GM23338 (cell line): ENCODE measurements around the gene EIF3K. TPM values are rescaled to one million over a fixed set of nuclear protein-coding genes. Genes with fewer than 3 reads are reported as not detected.

Experiments
- ATAC-seq: fragments of 200-7000 bp; cut with Tn5 transposase; 3 replicates; pipeline ENCODE4 v1.9.1; 2020
- DNase-seq: peaks from one replicate; pipeline ENCODE4 v3.0.0-alpha.2; 2015; ENCODE audit warnings: low spot score
- H2AFZ ChIP-seq: fragments of 200-600 bp; sonication (generic); 2 replicates; pipeline ENCODE4 v1.8.0; 2016; ENCODE audit warnings: antibody characterized with exemption, mild to moderate bottlenecking, moderate library complexity
- H3F3A ChIP-seq: fragments of 200-600 bp; sonication (generic); replicated peaks from 2 replicates; pipeline ENCODE4 v1.8.0; 2017; ENCODE audit warnings: antibody characterized with exemption, mixed run types, low read depth
- H3K27ac ChIP-seq: fragments of 200-600 bp; sonication (generic); 2 replicates; pipeline ENCODE4 v1.6.1; 2016; ENCODE audit warnings: low read depth
- H3K27me3 ChIP-seq: fragments of 200-600 bp; sonication (generic); 2 replicates; pipeline ENCODE4 v1.8.0; 2016; ENCODE audit warnings: mild to moderate bottlenecking, mixed run types, moderate library complexity; ENCODE audit not compliant: insufficient read depth
- H3K36me3 ChIP-seq: fragments of 200-600 bp; sonication (generic); 2 replicates; pipeline ENCODE4 v1.8.0; 2016; ENCODE audit warnings: mild to moderate bottlenecking; ENCODE audit not compliant: insufficient read depth
- H3K4me1 ChIP-seq: fragments of 200-600 bp; sonication (generic); 2 replicates; pipeline ENCODE4 v1.8.0; 2016; ENCODE audit warnings: mild to moderate bottlenecking, moderate library complexity; ENCODE audit not compliant: insufficient read depth
- H3K4me2 ChIP-seq: fragments of 200-600 bp; sonication (generic); 2 replicates; pipeline ENCODE4 v1.7.1; 2017; ENCODE audit warnings: mixed run types
- H3K4me3 ChIP-seq: fragments of 200-600 bp; sonication (generic); 2 replicates; pipeline ENCODE4 v1.6.1; 2016; ENCODE audit warnings: mixed run types
- H3K79me2 ChIP-seq: fragments of 200-600 bp; sonication (generic); replicated peaks from 2 replicates; pipeline ENCODE4 v1.8.0; 2017; ENCODE audit warnings: mild to moderate bottlenecking; ENCODE audit not compliant: insufficient read depth
- H3K9me2 ChIP-seq: fragments of 200-600 bp; sonication (generic); 2 replicates; pipeline ENCODE4 v1.8.0; 2017; ENCODE audit not compliant: insufficient read depth
- H4K20me1 ChIP-seq: fragments of 200-600 bp; sonication (generic); replicated peaks from 2 replicates; pipeline ENCODE4 v1.8.0; 2017; ENCODE audit warnings: mild to moderate bottlenecking; ENCODE audit not compliant: insufficient read depth
- H3K27ac Mint-ChIP-seq: 2 replicates; pipeline ENCODE4 v1.8.0; 2020; ENCODE audit warnings: inconsistent platforms, mild to moderate bottlenecking, moderate library complexity, mixed read lengths
- H3K27me3 Mint-ChIP-seq: 3 replicates; pipeline ENCODE4 v1.8.0; 2022; ENCODE audit warnings: low read depth, mild to moderate bottlenecking, moderate library complexity, mixed read lengths, inconsistent platforms; ENCODE audit not compliant: insufficient read depth, poor library complexity
- H3K36me3 Mint-ChIP-seq: 3 replicates; pipeline ENCODE4 v1.8.0; 2021; ENCODE audit warnings: low read depth, mild to moderate bottlenecking, inconsistent platforms, moderate library complexity, mixed read lengths
- H3K4me1 Mint-ChIP-seq: 3 replicates; pipeline ENCODE4 v1.8.0; 2020; ENCODE audit warnings: mild to moderate bottlenecking, inconsistent platforms, mixed read lengths
- H3K4me3 Mint-ChIP-seq: 3 replicates; pipeline ENCODE4 v1.8.0; 2021; ENCODE audit warnings: moderate library complexity, mild to moderate bottlenecking, inconsistent platforms, mixed read lengths
- H3K9me3 Mint-ChIP-seq: 3 replicates; pipeline ENCODE4 v1.8.0; 2020; ENCODE audit warnings: moderate library complexity, mild to moderate bottlenecking, inconsistent platforms, mixed read lengths
- CREB1 ChIP-seq: fragments of 250-450 bp; sonication (Bioruptor Pico); IDR thresholded peaks from 2 replicates; pipeline ENCODE4 v1.5.0; 2020; ENCODE audit warnings: low read depth, mild to moderate bottlenecking, moderate library complexity
- EZH2 ChIP-seq: fragments of 200-600 bp; sonication (generic); IDR thresholded peaks from one replicate; pipeline ENCODE4 v1.8.0; 2017; ENCODE audit warnings: antibody characterized with exemption, mild to moderate bottlenecking, low read depth; ENCODE audit not compliant: unreplicated experiment
- NANOG ChIP-seq: IDR thresholded peaks from 2 replicates; pipeline ENCODE4 v1.6.1; 2016; ENCODE audit warnings: antibody characterized with exemption, borderline replicate concordance
- POLR2AphosphoS5 ChIP-seq: IDR thresholded peaks from 2 replicates; pipeline ENCODE4 v1.6.1; 2016; ENCODE audit warnings: antibody characterized with exemption, low read depth
- STAT1 ChIP-seq: IDR thresholded peaks from one replicate; pipeline ENCODE4 v1.6.1; 2016; ENCODE audit warnings: antibody characterized with exemption; ENCODE audit not compliant: unreplicated experiment
- ZNF114 ChIP-seq: fragments of 250-450 bp; sonication (Bioruptor Pico); IDR thresholded peaks from 2 replicates; pipeline ENCODE4 v1.5.0; 2020; ENCODE audit warnings: mild to moderate bottlenecking, moderate library complexity
- polyA plus RNA-seq: library from polyadenylated mRNA; unstranded; fragments of >200 nt; fragmentation: Nextera tagmentation; extraction: Ambion mirVana; gene quantifications from 2 replicates; pipeline ENCODE4 v1.2.1, GENCODE V29; 2016
- total RNA-seq: library from RNA; depleted of rRNA; stranded (reverse); fragments of >200 nt; shearing (Covaris generic); gene quantifications from 2 replicates; pipeline ENCODE4 v1.2.3, GENCODE V29; 2014
- TF ChIP-seq, protein P1 (sequence below): fragments of 250-450 bp; sonication (Bioruptor Pico); IDR thresholded peaks from 2 replicates; pipeline ENCODE4 v1.5.0; 2020; ENCODE audit warnings: mild to moderate bottlenecking, moderate library complexity
- TF ChIP-seq, protein P2 (sequence below): IDR thresholded peaks from 2 replicates; pipeline ENCODE4 v1.6.1; 2016; ENCODE audit warnings: antibody characterized with exemption

Gene EIF3K
- total and polyA plus RNA-seq, 2 experiments from 2014 or later = 226 to 509 TPM

DNA sequence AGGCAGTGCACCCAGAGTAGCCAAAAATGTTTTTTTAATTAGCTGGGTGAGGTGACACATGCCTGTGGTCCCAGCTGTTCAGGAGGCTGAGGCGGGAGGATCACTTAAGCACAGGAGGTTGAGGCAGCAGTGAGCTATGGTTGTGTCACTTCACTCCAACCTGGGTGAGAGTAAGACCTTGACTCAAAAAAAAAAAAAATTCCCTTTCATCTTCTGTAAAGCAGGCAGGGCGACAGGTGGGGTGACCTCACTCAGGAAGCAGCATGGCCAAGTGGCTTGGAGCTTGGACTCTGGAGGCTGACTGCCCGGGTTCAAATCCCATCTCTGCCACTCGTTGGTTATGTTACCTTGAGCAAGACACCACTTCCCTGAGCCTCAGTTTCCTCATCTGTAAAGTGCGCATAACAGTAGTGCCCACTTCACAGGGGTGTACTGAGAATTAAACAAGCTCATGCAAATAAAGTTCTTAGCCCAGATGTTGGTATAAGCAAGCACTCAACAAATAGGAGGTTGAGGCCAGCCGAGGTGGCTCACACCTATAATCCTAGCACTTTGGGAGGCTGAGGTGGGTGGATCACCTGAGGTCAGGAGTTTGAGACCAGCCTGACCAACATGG lies 49.5 kb upstream of the EIF3K start (continued):
- TF ChIP-seq, protein P1, sequence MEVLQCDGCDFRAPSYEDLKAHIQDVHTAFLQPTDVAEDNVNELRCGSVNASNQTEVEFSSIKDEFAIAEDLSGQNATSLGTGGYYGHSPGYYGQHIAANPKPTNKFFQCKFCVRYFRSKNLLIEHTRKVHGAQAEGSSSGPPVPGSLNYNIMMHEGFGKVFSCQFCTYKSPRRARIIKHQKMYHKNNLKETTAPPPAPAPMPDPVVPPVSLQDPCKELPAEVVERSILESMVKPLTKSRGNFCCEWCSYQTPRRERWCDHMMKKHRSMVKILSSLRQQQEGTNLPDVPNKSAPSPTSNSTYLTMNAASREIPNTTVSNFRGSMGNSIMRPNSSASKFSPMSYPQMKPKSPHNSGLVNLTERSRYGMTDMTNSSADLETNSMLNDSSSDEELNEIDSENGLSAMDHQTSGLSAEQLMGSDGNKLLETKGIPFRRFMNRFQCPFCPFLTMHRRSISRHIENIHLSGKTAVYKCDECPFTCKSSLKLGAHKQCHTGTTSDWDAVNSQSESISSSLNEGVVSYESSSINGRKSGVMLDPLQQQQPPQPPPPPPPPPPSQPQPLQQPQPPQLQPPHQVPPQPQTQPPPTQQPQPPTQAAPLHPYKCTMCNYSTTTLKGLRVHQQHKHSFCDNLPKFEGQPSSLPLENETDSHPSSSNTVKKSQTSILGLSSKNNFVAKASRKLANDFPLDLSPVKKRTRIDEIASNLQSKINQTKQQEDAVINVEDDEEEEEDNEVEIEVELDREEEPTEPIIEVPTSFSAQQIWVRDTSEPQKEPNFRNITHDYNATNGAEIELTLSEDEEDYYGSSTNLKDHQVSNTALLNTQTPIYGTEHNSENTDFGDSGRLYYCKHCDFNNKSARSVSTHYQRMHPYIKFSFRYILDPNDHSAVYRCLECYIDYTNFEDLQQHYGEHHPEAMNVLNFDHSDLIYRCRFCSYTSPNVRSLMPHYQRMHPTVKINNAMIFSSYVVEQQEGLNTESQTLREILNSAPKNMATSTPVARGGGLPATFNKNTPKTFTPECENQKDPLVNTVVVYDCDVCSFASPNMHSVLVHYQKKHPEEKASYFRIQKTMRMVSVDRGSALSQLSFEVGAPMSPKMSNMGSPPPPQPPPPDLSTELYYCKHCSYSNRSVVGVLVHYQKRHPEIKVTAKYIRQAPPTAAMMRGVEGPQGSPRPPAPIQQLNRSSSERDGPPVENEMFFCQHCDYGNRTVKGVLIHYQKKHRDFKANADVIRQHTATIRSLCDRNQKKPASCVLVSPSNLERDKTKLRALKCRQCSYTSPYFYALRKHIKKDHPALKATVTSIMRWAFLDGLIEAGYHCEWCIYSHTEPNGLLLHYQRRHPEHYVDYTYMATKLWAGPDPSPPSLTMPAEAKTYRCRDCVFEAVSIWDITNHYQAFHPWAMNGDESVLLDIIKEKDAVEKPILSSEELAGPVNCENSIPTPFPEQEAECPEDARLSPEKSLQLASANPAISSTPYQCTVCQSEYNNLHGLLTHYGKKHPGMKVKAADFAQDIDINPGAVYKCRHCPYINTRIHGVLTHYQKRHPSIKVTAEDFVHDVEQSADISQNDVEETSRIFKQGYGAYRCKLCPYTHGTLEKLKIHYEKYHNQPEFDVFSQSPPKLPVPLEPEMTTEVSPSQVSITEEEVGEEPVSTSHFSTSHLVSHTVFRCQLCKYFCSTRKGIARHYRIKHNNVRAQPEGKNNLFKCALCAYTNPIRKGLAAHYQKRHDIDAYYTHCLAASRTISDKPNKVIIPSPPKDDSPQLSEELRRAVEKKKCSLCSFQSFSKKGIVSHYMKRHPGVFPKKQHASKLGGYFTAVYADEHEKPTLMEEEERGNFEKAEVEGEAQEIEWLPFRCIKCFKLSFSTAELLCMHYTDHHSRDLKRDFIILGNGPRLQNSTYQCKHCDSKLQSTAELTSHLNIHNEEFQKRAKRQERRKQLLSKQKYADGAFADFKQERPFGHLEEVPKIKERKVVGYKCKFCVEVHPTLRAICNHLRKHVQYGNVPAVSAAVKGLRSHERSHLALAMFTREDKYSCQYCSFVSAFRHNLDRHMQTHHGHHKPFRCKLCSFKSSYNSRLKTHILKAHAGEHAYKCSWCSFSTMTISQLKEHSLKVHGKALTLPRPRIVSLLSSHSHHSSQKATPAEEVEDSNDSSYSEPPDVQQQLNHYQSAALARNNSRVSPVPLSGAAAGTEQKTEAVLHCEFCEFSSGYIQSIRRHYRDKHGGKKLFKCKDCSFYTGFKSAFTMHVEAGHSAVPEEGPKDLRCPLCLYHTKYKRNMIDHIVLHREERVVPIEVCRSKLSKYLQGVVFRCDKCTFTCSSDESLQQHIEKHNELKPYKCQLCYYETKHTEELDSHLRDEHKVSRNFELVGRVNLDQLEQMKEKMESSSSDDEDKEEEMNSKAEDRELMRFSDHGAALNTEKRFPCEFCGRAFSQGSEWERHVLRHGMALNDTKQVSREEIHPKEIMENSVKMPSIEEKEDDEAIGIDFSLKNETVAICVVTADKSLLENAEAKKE (CRISPR knock-in tag) = no peak
- no peak for TF ChIP-seq POLR2AphosphoS5
- no peak for TF ChIP-seq STAT1
- TF ChIP-seq ZNF114 (CRISPR knock-in tag) = no peak
- no peak for TF ChIP-seq EZH2
- TF ChIP-seq NANOG = no peak
- TF ChIP-seq CREB1 (CRISPR knock-in tag) = no peak

DNA sequence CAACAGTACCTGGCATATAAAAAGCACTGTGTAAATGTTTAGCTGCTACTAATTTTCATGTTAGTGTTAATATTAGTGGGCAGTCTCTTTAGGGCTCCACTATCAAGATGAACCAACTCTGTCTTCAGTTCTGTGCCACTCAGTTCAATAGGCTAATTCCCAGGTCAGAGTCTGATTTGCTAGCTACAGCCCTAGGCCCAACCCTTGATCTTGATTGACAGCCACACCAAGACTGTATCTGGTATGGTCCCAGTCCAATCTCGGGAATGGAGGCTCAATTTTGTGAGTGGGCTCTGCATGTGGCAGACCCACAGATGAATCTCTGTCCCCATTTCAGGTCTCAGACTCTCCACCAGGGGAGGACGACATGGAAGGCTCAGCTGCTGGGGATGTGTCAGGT lies 47.3 kb upstream of the EIF3K start:
- H3K4me1 Mint-ChIP-seq = no peaks in the 10 kb centered on the region
- Histone ChIP-seq H3K4me3 (no peak overlapping the region), H3K36me3 (no peaks in the 10 kb centered on the region; the same call in 1 of the 2 replicates), H3K9me2 (no peaks in the 10 kb centered on the region), H3K27ac (no peak overlapping the region), H2AFZ (no peak overlapping the region), H3F3A (0 out of 2 replicates have a peak, but pooled peaks cover 6% of the 10 kb centered on the region), H3K79me2 (no peaks in the 10 kb centered on the region), H3K4me2 (no peak overlapping the region), H3K27me3 (no peaks in the 10 kb centered on the region), H3K4me1 (no peaks in the 10 kb centered on the region), H4K20me1 (no peaks in the 10 kb centered on the region; the same call in 1 of the 2 replicates)
- H3K27ac Mint-ChIP-seq = no peak overlapping the region
- peaks cover 10% of the 10 kb centered on the region for H3K27me3 Mint-ChIP-seq
- H3K36me3 Mint-ChIP-seq = peaks cover 4% of the 10 kb centered on the region; the same call in 2 of the 3 replicates
- no peak for DNase-seq
- no peak overlapping the region for H3K4me3 Mint-ChIP-seq
- H3K9me3 Mint-ChIP-seq = peaks cover 3% of the 10 kb centered on the region; the same call in 1 of the 3 replicates
- no peak for ATAC-seq
- TF ChIP-seq, protein P2, sequence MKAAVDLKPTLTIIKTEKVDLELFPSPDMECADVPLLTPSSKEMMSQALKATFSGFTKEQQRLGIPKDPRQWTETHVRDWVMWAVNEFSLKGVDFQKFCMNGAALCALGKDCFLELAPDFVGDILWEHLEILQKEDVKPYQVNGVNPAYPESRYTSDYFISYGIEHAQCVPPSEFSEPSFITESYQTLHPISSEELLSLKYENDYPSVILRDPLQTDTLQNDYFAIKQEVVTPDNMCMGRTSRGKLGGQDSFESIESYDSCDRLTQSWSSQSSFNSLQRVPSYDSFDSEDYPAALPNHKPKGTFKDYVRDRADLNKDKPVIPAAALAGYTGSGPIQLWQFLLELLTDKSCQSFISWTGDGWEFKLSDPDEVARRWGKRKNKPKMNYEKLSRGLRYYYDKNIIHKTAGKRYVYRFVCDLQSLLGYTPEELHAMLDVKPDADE = no peak
- TF ChIP-seq EZH2 (no peak), NANOG (no peak), ZNF114 (CRISPR knock-in tag) (no peak)
- TF ChIP-seq, protein P1 (CRISPR knock-in tag) = no peak
